ENCODE data around the gene GUCD1. TPM values are rescaled to one million over a fixed set of nuclear protein-coding genes. Genes with fewer than 3 reads are reported as not detected.
"Not testable (repeated sequence)": the region's sequence is repeated elsewhere in the genome, so short reads cannot be mapped to it uniquely, and the experiment has no call there.

Gene GUCD1
- total RNA-seq, result 100 to 1,000 TPM; 130 to 150 TPM

- Mint-ChIP-seq H3K4me1 (peaks cover 57% of the 10 kb centered on the region), H3K36me3 (peaks cover 30% of the 10 kb centered on the region), H3K27ac (peak within 1 kb of the TSS; percentile 97), H3K4me3 (peak within 1 kb of the TSS; percentile 99), H3K27me3 (no peaks in the 10 kb centered on the region), H3K9me3 (ENCODE audit: low read depth) (no peaks in the 10 kb centered on the region)
- ATAC-seq (no peak), DNase-seq (peak; percentile 61)
- CTCF ChIA-PET, result interaction anchor here (1.5 to 2.7 kb wide), 4 partner anchors 9 to 132 kb away, joined by 3 to 7 read pairs (median 4); no protein-coding TSS in a partner anchor
Observed at GRCh38 chr22:24554313-24555164, at the start of gene GUCD1. Gene GUCD1 (minus strand): TSS chr22:24555138. CDS start chr22:24554991, 147 bp downstream.

GRCh38 chr22:24603770-24604629 is 49.1 kb upstream of the GUCD1 start:
- H3K9me3 Mint-ChIP-seq (ENCODE audit: low read depth); H3K36me3 Mint-ChIP-seq; H3K27me3 Mint-ChIP-seq; CTCF ChIA-PET: not testable (repeated sequence)
- H3K4me3 Mint-ChIP-seq, result peak overlapping the region; percentile 40
- peak overlapping the region; percentile 85 for H3K27ac Mint-ChIP-seq
- DNase-seq, result peak; percentile 56
- ATAC-seq, result peak; percentile 47
- H3K4me1 Mint-ChIP-seq, result peaks cover 48% of the 10 kb centered on the region

- ATAC-seq; CTCF ChIA-PET; H3K27me3 Mint-ChIP-seq; H3K9me3 Mint-ChIP-seq (ENCODE audit: low read depth); DNase-seq; H3K36me3 Mint-ChIP-seq: not testable (repeated sequence)
- H3K27ac Mint-ChIP-seq, result peak within 1 kb of the TSS; percentile 85
- peaks cover 47% of the 10 kb centered on the region for H3K4me1 Mint-ChIP-seq
- H3K4me3 Mint-ChIP-seq, result peak within 1 kb of the TSS; percentile 40
Observed at GRCh38 chr22:24602847-24603769, 48.2 kb upstream of the GUCD1 start, which contains the start of gene GGT1. Gene GGT1 (plus strand): TSS chr22:24603193. CDS start chr22:24611082, 7,889 bp downstream.

- DNase-seq; H3K36me3 Mint-ChIP-seq; H3K4me3 Mint-ChIP-seq; H3K9me3 Mint-ChIP-seq (ENCODE audit: low read depth); CTCF ChIA-PET; ATAC-seq; H3K27me3 Mint-ChIP-seq: not testable (repeated sequence)
- peak overlapping the region; percentile 70 for H3K27ac Mint-ChIP-seq
- H3K4me1 Mint-ChIP-seq, result peaks cover 45% of the 10 kb centered on the region
Observed at GRCh38 chr22:24602105-24602749, 47.3 kb upstream of the GUCD1 start.

- CTCF ChIA-PET, result no interaction called here
- ATAC-seq, result no peak
Observed at GRCh38 chr22:24601217-24602104, 46.5 kb upstream of the GUCD1 start.

GRCh38 chr22:24599958-24600715 is 45.2 kb upstream of the GUCD1 start:
- DNase-seq; H3K9me3 Mint-ChIP-seq (ENCODE audit: low read depth); H3K36me3 Mint-ChIP-seq; ATAC-seq; H3K4me3 Mint-ChIP-seq; H3K27me3 Mint-ChIP-seq: not testable (repeated sequence)
- Mint-ChIP-seq H3K27ac (peak overlapping the region; percentile 34), H3K4me1 (peaks cover 39% of the 10 kb centered on the region)
- CTCF ChIA-PET, result interaction anchor here (0.6 kb wide), 1 partner anchor 42 kb away, joined by 3 read pairs; no protein-coding TSS in a partner anchor

More at GRCh38 chr22:24601217-24602104, 46.5 kb upstream of the GUCD1 start:
- Mint-ChIP-seq H3K4me3 (no peak overlapping the region), H3K27ac (peak overlapping the region; percentile 70), H3K9me3 (ENCODE audit: low read depth) (no peaks in the 10 kb centered on the region), H3K27me3 (no peaks in the 10 kb centered on the region), H3K4me1 (peaks cover 43% of the 10 kb centered on the region), H3K36me3 (no peaks in the 10 kb centered on the region)
- DNase-seq, result peak; percentile 75

GRCh38 chr22:24599514-24599913 is 44.6 kb upstream of the GUCD1 start:
- Mint-ChIP-seq H3K27ac (no peak overlapping the region), H3K4me3 (no peak overlapping the region), H3K9me3 (ENCODE audit: low read depth) (no peaks in the 10 kb centered on the region), H3K27me3 (no peaks in the 10 kb centered on the region), H3K36me3 (no peaks in the 10 kb centered on the region), H3K4me1 (peaks cover 37% of the 10 kb centered on the region)
- DNase-seq, result no peak
- ATAC-seq, result no peak
- CTCF ChIA-PET, result interaction anchor here (0.7 kb wide), 1 partner anchor 369 kb away, joined by 3 read pairs; no protein-coding TSS in a partner anchor

GRCh38 chr22:24597076-24597475 is 42.1 kb upstream of the GUCD1 start:
- CTCF ChIA-PET, result interaction anchor here (0.7 kb wide), 1 partner anchor 71 kb away, joined by 3 read pairs; no protein-coding TSS in a partner anchor
- H3K27ac Mint-ChIP-seq; ATAC-seq; H3K27me3 Mint-ChIP-seq; H3K9me3 Mint-ChIP-seq (ENCODE audit: low read depth); H3K36me3 Mint-ChIP-seq; DNase-seq; H3K4me3 Mint-ChIP-seq: not testable (repeated sequence)
- H3K4me1 Mint-ChIP-seq, result peaks cover 24% of the 10 kb centered on the region

- CTCF ChIA-PET, result no interaction called here
- peaks cover 14% of the 10 kb centered on the region for H3K4me1 Mint-ChIP-seq
- H3K36me3 Mint-ChIP-seq, result no peaks in the 10 kb centered on the region
- ATAC-seq, result no peak
- DNase-seq, result no peak
- no peak overlapping the region for H3K27ac Mint-ChIP-seq
- no peak overlapping the region for H3K4me3 Mint-ChIP-seq
- H3K27me3 Mint-ChIP-seq, result peaks cover 5% of the 10 kb centered on the region
- H3K9me3 Mint-ChIP-seq (ENCODE audit: low read depth), result no peaks in the 10 kb centered on the region
Observed at GRCh38 chr22:24595863-24596262, 40.9 kb upstream of the GUCD1 start.

GRCh38 chr22:24595228-24595627 is 40.3 kb upstream of the GUCD1 start:
- Mint-ChIP-seq H3K36me3 (no peaks in the 10 kb centered on the region), H3K4me3 (no peak overlapping the region), H3K4me1 (peaks cover 9% of the 10 kb centered on the region), H3K27me3 (peaks cover 5% of the 10 kb centered on the region), H3K27ac (no peak overlapping the region), H3K9me3 (ENCODE audit: low read depth) (no peaks in the 10 kb centered on the region)
- DNase-seq, result no peak
- CTCF ChIA-PET, result no interaction called here
- no peak for ATAC-seq

GRCh38 chr22:24594569-24595120 is 39.7 kb upstream of the GUCD1 start:
- Mint-ChIP-seq H3K27ac (no peak overlapping the region), H3K36me3 (no peaks in the 10 kb centered on the region), H3K9me3 (ENCODE audit: low read depth) (no peaks in the 10 kb centered on the region), H3K27me3 (peaks cover 5% of the 10 kb centered on the region), H3K4me1 (peaks cover 9% of the 10 kb centered on the region), H3K4me3 (no peak overlapping the region)
- CTCF ChIA-PET, result no interaction called here
- DNase-seq (no peak), ATAC-seq (no peak)

Data from activated CD8-positive, alpha-beta memory T cell treated with anti-CD3 and anti-CD28 coated beads, Interleukin-2, amount 10 ng/mL, durations not matched to agents 7 days and 5 days (primary cell).